ENCODE measurements around the gene CASP3.
"Not testable (repeated sequence)": the region's sequence is repeated elsewhere in the genome, so short reads cannot be mapped to it uniquely, and the experiment has no call there.

CASP3 gene

DNA sequence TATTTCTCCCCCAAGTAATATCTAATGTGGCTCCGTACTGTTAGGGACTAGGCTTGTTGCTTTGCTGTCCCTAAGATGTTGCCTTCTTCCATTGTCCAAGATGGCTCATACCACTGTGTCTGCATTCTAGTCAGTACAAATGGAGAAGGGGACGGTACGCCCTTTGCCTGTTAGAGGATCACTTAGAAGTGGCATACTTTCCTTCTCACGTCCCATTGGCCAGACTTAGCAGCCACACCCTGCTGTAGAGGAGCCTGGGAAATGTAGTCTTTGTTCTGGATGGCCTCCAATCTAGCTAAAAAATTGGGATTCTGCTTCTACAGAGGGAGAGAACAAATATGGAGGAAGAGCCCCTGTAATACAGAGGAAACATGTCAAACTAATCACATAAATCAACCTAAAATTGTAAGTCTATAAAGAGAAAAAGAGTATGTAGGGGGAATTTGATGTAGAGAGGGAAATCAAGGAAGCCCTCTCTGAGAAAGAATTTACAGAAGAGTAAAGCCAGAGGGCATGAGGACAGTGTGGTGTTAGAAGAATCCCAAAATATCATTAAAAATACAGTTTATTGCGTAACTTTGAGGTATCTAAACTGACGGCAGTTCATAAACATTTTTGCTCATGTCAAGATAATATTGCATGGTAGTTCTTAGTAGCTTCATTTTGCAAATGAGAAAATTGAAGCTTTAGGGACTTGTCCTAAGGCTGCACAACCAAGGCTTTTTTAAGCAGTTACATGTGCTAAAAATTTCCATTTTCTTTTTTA lies 15.4 kb upstream of the CASP3 start:
- no peak for DNase-seq (ENCODE audit: low read depth)

DNA sequence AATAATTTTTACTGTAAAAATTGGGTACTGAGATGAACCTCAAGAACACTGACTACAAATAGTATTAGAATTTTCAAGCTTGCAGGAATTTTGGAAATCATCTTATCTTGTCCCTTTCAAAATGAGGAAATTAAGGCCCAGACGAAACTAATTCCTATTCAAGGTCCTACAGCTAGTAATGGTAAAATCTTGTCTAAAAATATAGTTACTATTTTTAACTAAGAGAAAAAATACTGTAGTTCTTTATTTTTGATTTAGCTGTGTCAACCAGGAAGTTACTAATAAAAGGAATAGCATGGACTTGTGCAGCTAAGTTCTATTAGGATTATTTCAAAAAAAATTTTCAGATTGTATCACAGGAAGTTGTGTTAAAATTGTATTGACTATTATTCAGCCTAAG lies 13.0 kb upstream of the CASP3 start:
- no peak for DNase-seq (ENCODE audit: low read depth)

DNA sequence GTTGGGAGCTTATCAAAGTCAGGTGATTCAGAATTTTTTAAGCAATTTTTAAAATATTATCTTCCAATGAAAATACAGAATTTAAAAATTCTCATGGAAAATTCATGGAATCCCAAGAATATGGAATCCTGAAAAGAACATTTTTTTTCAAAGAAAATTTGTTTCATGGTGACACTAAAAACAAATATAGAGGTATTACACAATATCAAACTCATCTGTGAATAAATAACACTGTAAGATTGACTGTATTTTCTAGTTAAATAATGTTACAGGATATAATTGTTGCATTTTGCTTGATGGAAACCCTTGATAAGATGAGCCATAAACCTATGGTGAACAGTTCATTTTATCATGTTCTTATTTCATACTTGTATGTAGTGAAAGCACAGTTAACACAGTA lies 11.7 kb upstream of the CASP3 start:
- DNase-seq (ENCODE audit: low read depth), result no peak

DNA sequence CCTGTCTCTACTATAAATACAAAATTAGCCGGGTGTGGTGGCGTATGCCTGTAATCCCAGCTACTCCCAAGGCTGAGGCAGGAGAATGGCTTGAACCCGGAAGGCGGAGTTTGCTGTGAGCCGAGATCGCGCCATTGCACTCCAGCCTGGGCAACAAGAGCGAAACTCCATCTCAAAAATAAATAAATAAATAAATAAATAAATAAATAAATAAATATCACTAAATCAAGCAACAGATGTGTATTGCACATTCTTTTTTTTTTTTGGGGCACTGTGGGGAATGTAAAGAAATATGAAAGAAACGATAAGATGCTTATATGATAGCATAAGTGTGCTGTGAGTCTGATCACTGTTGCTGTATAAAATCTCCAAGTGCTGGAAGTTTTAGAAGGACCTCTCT lies 8.6 kb upstream of the CASP3 start:
- not testable (repeated sequence) for DNase-seq (ENCODE audit: low read depth)

DNA sequence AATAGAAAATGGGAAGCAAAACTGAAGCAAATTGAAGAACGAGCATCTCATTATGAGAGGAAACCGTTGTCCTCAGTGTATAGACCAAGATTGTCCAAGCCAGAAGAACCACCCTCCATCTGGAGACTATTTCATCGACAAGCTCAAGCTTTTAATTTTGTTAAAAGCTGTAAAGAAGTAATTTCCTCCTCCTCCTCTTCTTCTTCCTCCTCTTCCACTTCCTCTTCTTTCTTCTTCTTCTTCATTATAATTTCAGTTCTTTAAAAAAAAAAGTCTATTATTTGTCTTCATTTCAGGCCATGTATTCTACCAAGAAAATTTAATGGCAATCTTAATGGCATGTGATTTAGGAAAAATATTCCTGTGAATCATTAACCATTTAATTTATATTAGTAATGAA lies 7.9 kb upstream of the CASP3 start:
- DNase-seq (ENCODE audit: low read depth), result no peak

DNA sequence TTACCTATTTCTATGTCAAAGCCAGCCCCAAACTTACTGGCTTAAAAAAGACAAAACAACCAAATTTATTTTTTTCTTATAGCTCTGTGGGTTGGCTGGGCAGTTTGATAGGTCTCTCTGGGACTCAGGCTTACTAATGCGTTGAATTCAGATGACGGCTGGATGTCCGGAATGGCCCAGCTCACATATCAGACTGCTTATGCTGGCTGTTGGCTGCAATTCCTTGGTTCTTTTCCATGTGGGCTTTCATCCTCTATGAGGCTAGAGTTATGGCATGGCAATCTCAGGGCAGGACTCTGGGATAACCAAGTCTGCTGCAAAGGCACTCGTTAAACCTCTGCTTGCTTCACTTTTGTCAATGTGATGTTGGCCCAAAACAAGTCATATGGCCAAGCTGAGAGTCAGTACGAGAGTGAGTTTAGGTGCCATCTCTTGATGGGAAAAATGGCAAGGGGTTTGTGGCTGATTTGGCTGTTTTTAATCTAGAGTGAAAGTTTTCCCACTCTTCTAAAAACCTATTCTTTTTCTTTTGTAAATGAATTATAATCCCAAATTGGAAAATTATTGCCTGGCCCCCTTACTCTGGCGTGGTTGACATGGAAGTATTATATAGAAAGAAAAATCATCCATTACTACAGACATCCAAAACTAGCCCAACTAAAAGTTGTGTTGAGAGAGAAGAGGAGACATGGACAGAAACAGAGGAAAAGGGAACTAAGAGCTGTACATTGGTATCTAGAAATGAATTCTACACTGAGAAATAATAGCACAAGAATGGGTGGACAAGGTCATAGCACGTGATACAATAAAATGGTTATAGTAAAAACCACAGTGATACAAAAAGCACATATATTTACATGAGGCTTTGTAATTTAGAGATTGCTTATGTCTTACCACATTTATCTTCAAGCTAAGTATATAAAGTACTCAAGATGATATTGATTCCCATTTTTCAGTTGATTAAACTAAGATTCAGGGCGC lies 6.9 kb upstream of the CASP3 start:
- DNase-seq (ENCODE audit: low read depth), result no peak

DNA sequence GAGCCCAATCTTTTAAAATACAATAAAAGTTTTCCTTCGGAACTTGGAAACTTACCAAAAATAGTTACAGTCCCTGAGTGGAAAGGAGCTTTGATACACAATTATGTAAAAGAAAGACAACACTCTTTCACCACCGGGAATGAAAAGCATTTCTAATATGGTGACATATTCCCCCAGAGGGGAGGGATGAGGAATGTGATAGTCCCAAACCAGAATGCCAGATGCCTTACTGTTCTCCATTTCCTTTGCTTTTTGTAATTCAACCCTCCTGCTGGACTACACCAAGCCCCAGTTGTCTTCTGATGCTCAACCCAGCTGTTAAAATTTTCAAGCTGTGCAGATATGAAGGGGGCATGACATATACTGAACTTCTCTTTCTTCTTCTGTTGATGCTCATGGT lies 4.4 kb upstream of the CASP3 start:
- peak; percentile 42 for DNase-seq (ENCODE audit: low read depth)

DNA sequence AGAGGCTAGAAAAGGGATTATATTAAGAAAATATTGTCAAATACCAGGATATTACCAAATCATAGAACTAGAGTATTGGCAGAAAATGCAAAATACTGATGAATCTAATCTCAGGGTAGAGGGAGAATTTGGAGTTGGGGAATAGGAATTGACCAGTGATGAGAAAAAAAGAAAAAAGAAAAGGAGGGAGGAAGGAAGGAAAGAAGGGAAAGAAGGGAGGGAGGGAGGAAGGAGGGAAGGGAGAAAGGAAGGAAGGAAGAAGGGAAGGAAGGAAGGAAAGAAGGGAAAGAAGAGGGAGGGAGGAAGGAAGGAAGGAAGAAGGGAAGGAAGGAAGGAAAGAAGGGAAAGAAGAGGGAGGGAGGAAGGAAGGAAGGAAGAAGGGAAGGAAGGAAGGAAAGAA lies 3.4 kb upstream of the CASP3 start:
- not testable (repeated sequence) for DNase-seq (ENCODE audit: low read depth)

DNA sequence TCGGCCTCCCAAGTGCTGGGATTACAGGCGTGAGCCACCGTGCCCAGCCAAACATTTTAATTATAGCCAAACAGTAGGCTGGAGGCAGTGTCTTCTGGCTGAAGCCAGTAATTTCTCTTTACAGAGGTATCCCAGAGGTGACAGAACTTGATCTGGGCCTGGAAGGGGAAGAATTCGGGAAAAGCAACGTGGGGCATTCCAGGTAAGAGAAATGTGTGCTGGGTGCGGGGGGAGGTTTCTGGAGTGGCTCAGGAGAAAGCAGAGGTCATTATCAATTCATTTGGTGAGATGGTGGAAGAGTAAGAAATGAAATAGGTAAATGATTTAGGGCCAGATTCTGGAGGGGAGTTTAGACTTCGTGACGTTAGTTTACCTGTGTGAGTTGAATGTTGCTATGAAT lies 2.7 kb upstream of the CASP3 start:
- no peak for DNase-seq (ENCODE audit: low read depth)

DNA sequence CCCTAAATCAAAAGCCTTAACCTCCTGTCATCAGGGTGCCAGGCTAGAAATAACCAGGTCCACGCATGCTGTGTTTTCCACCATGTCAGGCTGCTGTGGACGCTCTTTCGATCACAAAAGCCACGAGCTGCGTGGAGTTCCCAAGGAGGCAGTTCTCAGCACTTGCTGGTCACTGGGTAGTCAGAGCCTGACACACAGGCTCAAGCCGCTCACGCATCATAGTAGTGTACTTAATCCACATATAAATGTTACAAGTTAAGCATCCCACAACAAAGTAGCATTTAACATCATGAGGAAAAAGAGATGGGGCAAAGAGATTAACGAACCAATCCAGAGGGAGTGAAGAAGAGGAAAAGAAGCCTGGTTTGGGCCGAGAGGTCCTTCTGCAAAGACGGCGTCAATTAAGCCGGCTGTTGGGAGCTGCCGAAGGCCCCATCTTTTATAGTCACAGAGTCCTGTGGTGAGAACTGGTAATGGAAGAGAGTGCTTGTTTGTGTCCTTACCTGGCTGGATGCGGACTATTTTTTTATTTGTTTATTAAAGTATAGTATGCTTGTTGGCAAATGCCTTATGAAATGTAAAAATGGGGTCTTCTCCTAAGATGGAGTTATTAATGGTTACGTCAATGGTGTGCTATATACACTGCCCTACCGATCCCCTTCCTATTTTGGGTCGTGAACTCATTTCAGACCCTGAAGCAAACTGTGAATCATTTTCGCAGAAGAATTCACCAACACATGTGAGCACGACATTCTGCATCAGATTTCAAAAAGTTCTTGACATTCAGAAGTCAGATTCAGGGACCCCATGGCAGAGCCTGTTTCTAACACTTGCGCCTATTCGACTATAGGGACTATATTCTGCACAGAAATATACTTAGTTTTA lies 966 bp upstream of the CASP3 start:
- DNase-seq (ENCODE audit: low read depth), result no peak

DNA sequence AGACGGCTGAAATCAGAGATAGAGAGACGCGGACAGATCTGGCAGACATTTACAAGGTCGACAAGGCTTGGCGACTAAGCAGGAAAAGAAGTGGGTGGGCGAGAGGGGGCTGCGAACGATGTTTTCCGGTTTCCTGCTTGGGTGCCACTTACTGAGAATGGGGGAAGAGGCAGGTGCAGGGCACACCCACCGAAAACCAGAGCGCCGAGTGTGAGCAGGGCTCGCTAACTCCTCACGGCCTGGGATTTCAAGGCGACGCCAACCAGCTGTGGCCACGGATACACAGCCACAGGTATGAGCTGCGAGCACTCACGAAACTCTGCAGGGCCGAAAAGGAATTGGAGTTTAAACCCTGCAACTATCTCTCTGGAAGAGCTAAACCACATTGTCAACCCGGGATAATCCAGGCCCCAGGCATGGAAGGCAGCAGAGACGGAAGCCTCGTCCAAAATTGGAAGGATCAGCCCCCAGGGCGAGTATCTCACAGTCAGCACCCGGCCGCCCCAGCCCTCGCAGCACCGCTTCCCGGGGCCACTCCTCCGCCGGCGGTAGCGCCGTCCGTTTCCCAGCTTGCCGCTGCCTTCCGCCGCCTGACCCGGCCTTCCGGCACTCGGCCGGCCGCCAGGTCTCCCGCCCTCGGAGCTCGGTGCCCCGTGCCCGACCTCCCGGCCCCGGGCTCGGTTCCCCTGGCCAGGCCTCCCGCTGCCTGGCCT lies 778 bp downstream of the CASP3 start:
- no peak for DNase-seq (ENCODE audit: low read depth)

DNA sequence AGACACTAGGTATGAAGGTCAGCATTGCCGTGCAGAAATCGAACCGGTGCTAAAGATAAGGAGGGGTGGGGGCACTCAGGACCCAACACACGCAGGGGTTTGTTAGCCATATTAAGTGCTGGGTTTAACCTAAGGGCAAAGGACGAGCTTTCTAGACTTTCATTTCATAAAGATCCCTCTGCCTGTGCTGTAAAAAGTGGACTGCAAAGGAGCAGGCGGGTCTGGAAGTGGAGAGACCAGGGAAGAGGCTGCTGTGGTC lies 1.3 kb downstream of the CASP3 start:
- DNase-seq (ENCODE audit: low read depth), result no peak

DNA sequence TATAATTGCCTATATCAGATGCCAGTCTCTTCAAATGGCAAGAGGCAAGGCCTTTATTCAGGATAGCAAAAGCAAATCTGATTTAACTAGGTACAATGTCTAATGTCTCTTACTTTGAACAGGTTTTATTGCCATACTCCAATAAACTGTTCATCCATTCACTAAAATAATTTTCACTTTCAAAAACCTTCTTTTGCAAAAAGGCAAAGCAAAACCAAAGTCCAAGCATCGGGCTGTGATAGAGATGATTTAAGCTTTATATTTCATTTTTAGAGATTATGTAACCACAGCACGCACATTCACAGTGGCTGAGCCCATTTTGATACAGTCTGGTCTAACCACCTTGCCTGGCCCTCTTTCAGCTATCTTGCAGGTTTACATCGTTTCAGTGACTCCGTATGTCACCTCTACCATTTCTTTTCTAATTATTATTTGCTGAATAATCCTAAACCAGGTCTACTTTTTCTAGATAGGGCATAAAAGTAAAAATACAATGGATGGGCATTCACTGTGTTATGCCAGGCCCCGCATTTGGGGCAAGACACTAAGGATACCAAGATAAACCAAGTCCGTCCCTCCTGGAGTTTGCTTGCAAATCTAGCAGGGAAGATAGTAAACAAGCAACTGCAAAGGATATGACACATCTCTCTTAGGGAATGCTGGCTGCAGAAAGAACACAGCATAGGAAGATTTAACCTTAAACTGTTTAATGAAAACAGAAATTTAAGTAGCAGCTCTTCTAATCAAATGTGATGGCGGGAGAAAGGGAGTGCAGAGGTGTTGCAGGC lies 1.8 kb downstream of the CASP3 start:
- DNase-seq (ENCODE audit: low read depth), result no peak

DNA sequence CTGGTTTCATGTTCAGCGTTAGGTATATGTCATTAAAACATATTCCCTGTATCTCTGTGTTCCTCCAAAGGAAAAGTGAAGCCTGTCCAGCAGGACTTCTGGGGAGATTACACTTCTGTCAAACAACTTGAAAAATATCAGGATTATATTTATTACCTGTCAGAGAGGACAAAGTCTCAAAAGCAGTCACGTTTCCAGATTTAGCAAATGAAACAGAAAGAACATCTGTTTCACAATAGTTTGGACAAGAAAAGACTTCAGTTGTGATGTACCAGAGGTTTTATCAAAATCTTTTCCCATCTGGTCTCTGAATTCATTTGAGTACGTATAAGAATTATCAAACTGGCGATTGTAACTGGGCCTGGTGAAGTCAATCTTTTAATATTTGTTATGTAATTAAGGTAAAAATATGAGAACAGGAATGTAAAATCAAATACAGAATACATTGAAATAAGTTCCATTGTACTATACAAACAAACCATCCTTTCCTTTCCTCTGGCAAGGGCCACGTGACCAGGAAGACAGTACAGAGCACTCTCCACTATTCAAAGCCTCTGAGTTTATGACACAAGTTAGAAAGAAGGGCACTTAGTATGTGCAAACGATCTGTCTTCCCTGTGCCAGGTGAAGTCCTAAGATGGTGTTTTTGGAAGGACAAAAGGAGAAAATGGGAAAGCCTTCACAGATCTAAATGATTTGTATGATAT lies 3.2 kb downstream of the CASP3 start:
- no peak for DNase-seq (ENCODE audit: low read depth)

DNA sequence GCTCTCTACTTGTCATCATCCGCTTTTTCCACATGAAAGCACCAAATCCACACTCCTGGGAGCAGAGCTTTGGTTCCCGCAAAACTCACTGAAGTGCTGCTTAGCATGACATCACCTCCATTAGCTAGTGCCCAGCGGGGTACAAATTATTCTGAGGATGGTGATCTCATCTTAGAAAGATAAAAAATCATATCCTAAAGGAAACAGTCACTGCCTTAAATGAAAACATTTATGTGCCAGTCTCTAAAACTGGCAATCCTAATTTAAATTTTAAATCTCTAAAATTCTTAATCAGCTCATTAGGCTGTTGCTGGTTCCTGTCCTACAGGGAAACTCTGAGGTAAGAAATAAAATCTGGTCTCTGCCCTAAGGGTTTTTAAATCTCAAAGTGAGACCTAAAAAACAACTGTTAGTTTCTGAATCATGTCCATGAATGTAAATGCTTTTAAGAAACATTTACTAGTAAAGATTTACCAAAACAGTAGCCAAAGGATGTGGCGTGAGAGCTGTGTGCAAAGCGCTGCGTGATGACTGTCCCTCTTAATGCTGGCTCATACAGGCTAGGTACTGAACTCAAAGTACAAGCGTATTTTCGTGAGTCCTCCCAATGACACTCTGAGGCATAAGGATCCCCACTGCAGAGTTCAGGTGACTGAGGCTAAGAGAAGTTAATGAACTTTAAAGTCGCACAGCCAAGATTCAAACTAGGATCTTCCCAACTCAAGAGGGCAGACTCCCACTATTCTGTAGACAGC lies 4.5 kb downstream of the CASP3 start:
- no peak for DNase-seq (ENCODE audit: low read depth)

DNA sequence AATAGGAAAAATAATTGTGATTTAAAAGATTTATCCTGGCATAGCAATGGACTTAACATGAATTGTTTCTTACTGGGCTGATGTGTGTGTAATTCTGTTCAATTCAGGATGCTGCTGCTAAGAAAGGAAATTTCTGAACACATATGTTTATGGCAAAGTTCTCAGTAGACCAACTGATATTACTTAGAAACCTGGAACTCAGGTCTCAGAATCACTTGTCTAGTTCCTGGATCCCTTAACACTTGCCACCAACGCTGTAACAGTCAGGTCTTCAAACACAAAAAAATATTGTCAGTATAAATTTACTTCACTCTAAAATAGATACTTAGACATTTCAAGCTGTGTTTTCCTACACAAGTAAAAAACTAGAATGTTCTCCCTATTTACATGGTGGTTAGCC lies 5.5 kb downstream of the CASP3 start:
- DNase-seq (ENCODE audit: low read depth), result no peak

DNA sequence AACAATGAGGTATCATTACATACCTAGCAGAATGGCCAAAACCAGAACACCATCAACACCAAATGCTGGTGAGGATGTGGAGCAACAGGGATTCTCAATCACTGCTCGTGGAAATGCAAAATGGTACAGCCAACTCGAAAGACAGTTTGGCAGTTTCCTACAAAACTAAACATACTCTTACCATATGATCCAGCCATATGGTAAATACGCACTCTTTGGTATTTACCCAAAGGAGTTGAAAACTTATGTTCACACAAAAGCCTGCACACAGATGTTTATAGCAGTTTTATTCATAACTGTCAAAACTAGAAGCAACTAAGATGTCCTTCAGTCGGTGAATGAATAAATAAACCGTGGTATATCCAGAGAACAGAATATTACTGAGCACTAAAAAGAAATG lies 7.8 kb downstream of the CASP3 start:
- DNase-seq (ENCODE audit: low read depth), result no peak

DNA sequence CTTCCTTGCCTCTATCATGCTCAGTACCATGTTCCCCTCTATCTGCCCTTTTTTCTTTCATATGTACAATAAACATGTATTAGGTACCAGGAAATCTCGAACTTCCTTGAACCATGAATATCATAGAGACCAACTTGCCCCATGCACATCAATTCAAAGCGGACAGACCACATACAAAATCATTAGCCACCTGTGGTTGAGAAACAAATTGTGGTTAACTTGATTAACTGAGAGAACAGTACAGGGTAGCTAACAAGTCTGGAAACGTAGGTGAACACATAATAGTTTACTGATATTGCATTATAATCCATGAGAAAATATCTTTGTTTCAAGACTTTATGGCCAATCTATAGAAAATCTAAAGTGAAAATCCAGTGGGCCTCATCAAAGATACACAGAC lies 8.2 kb downstream of the CASP3 start:
- DNase-seq (ENCODE audit: low read depth), result no peak

DNA sequence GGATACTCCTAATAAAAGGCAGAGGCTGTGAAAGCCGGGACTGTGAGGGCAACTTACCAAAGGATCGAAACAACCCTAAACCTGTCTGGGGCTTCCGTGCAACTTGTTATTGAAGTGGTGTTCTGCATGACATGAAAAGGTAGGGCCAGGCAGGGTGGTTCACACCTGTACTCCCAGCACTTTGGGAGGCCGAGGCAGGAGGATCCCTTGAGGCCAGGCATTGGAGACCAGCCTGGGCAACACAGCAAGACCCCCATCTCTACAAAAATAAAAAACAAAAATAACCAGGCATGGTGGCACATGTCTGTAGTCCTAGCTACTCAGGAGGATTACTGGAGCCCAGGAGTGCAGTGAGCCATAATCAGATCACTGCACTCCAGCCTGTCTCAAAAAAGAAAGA lies 12.3 kb downstream of the CASP3 start:
- DNase-seq (ENCODE audit: low read depth), result no peak

DNA sequence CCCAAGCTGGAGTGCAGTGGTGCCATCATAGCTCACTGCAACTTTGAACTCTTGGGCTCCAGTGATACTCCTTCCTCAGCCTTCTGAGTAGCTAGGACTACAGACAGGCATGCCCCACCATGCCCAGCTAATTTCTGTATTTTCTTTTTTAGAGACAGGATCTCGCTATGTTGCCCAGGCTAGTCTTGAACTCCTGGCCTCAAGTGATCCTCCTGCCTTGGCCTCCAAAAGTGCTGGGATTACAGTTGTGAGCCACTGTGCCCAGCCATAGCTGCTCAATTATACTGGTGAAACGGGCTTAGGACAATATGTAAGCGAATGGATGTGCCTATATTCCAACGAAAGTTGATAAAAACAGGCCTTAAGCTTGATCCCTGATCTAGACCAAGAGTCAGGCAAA lies 13.1 kb downstream of the CASP3 start:
- DNase-seq (ENCODE audit: low read depth), result no peak

Measured in GM04503 (cell line).